ENCODE results near the gene NFYC. TPM values are rescaled to one million over a fixed set of nuclear protein-coding genes. Genes with fewer than 3 reads are reported as not detected.

NFYC gene
- total and polyA plus RNA-seq, 7 donors = 45.8 to 69.0 (median 58.6) TPM

DNA sequence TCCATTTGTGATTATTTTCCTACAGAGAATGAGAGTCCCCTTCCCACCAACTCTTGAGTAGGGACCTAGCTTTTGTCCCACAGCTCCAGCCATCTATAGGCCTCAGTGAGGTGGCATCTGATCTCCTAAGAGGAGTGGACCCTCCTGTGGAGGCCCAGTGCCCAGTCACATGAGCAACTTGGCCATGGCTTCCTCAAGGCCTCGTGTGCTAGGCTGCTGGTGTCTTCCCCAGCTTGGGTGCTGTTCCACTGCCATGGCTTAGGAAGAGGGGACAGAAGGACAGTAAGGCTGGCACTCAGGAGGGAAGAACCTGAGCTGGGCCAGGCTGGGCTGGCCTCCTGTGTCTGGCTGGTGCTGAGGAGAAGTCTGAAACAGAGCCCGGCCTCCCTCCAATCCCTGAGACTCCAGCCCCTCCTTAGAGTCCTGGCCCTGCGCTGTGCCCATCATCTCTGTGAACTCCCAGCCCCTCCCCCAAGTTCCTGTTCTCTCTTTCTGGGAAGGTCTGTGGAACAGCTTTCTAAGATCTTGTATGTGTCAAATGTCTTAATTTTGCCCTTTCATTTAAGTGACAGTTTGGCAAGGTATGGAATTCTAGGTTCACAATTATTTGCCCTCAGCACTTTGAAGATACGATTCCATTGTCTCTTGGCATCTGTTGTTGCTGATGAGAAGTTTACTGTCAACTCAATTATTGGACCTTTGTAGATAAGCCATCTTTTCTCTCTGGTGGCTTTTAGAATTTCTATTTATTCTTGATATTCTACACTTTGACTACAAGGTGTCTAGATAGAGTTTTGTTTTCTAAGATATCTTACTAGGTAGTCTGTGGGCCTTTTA is 85.0 kb downstream of the NFYC start:
- Histone ChIP-seq H3K27ac (no peak overlapping the region), H3K36me3 (ENCODE audit: insufficient read depth in 1 of 2, low read depth in 1 of 2) (peaks cover 0 to 15% of the 10 kb centered on the region in 2 donors), H3K27me3 (ENCODE audit: insufficient read depth in 3 of 3, low read length in 2 of 3) (no peaks in the 10 kb centered on the region), H3K4me1 (peaks cover under 1% of the 10 kb centered on the region), H3K4me3 (no peak overlapping the region), H3K9me3 (peaks cover 5% of the 10 kb centered on the region)
- TF ChIP-seq CTCF (IDR thresholded peaks at IDR 0.05) = no peak
- intact Hi-C loops (cut with DNase I) = loop anchor here (10.0 kb wide), 2 partner anchors 152 to 178 kb away; no protein-coding TSS in a partner anchor
- ATAC-seq = no peak
- no peak for DNase-seq
- WGBS, 3 donors = 77 to 83% (median 81%) methylated on average over 4 of the region's 4 CpGs

DNA sequence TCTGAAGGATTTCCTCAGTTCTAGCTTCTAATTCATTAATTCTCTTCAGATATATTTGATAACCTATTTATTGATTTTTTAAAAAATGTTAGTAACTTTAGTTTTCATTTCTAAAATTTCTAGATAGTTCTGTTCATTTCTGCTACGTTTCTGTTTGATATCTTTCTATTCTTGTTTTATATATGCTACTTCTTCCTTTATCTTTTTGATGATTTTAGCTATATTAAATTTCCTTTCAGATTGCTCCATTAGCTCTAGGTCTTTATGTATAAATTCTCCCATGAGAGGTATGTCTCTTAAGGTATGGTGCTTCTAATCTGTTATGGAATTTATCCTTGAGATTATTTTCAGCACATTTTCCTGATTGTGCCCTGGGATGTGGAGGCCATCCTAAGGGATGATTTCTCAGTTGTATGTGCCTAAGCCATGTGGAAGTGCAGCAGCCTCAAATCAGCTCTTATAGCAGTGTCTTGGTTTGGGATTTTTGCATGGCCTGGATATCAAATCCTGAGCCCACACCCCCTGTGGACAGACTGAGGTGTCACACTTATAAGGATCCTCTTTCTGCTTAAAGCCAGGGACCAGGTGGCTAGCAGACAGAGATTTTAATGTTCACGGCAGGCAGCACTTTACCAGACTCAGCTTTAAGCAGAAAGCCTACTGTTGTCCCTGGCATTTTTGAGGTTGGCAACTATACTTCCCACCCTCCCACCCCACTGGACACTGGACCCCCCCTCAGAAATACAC is 85.9 kb downstream of the NFYC start:
- H3K36me3 ChIP-seq (ENCODE audit: insufficient read depth in 1 of 2, low read depth in 1 of 2) = peaks cover 0 to 5% of the 10 kb centered on the region in 2 donors
- WGBS, 3 donors = 94 to 96% (median 94%) methylated on average over 2 of the region's 2 CpGs
- intact Hi-C loops (cut with DNase I) = loop anchor here (10.0 kb wide), 2 partner anchors 153 to 177 kb away; no protein-coding TSS in a partner anchor

DNA sequence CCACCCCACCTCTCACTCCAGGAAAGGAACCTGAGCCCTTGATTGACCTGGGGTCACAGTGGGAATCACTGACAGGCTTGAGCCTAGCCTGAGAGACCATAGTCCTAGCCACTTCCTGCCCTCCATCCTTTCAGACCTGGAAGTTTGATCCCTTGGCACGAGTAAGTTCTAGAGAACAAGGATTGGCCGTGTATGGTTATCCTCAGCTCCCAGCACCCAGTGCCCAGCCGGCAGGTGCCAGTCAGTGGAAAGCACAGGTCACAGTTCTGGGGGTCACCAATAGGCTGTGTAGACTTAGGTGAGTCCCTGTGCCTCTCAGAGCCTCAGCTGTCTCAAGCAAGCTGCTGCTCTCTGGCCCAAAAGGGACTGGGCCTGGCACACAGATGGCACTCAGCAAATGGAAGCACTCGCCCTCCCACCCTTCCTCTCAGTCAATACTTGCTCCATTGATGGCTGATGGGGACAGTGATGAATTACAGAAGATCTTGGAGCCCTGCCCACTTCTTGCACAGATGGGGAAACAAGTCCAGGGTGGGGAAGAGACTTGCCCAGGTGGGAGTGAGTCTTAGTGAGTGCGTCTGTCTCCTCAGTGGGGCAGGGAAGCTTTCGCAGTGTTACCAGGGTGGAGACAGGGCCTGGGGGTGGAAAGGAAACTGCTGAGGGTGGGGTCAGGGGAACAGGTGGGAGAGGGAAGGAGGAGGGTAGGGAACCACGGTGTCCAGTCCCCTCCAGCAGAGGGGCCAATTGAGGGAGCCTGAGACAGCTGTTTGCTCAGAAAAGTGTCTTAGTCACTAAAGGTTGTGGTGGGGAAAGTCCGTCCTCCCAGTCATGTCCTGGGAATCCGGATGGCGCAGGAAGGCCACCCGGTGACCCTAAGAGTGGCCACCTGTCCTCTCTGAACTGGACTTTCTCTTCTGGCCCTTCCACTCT is 89.4 kb downstream of the NFYC start:
- Histone ChIP-seq H3K4me3 (no peak overlapping the region), H3K27me3 (ENCODE audit: insufficient read depth in 3 of 3, low read length in 2 of 3) (no peaks in the 10 kb centered on the region), H3K4me1 (peaks cover 12% of the 10 kb centered on the region), H3K36me3 (ENCODE audit: insufficient read depth in 1 of 2, low read depth in 1 of 2) (no peaks in the 10 kb centered on the region), H3K9me3 (peaks cover 5% of the 10 kb centered on the region), H3K27ac (no peak overlapping the region)
- intact Hi-C loops (cut with DNase I) = no loop called here
- DNase-seq (no peak), ATAC-seq (peak in 3 of 4 donors; percentile 27 to 45 (median 38))
- TF ChIP-seq CTCF (IDR thresholded peaks at IDR 0.05) = no peak
- WGBS, 3 donors = 61 to 78% (median 62%) methylated on average over 9 to 11 of the region's 11 CpGs

More for the DNA sequence above, 85.9 kb downstream of the NFYC start:
- no peak overlapping the region for H3K27ac ChIP-seq
- no peak for TF ChIP-seq CTCF (IDR thresholded peaks at IDR 0.05)
- no peak for DNase-seq
- no peak for ATAC-seq
- peaks cover 5% of the 10 kb centered on the region for H3K4me1 ChIP-seq
- no peaks in the 10 kb centered on the region for H3K27me3 ChIP-seq (ENCODE audit: insufficient read depth in 3 of 3, low read length in 2 of 3)
- no peak overlapping the region for H3K4me3 ChIP-seq
- H3K9me3 ChIP-seq = peaks cover 5% of the 10 kb centered on the region

- Histone ChIP-seq H3K36me3 (ENCODE audit: insufficient read depth in 1 of 2, low read depth in 1 of 2) (no peaks in the 10 kb centered on the region), H3K4me1 (peaks cover 12% of the 10 kb centered on the region), H3K9me3 (peaks cover 5% of the 10 kb centered on the region), H3K27ac (no peak overlapping the region), H3K4me3 (no peak overlapping the region), H3K27me3 (ENCODE audit: insufficient read depth in 3 of 3, low read length in 2 of 3) (no peaks in the 10 kb centered on the region)
- ATAC-seq (no peak), DNase-seq (no peak)
- no peak for TF ChIP-seq CTCF (IDR thresholded peaks at IDR 0.05)
- intact Hi-C loops (cut with DNase I) = no loop called here
- 85 to 93% (median 92%) methylated on average over 2 of the region's 2 CpGs for WGBS, 3 donors
Measured at GRCh38 chr1:40781608-40781971, 90.1 kb downstream of the NFYC start.

All from psoas muscle (tissue), 8 donors.